Heart left ventricle (tissue), 16 donors: ENCODE measurements around the gene U2SURP. TPM values are rescaled to one million over a fixed set of nuclear protein-coding genes. Genes with fewer than 3 reads are reported as not detected.
A peak's percentile ranks its signal among the peaks of the same experiment; 100 is the strongest.

Source experiments
- ATAC-seq, 4 donors: fragments of 200-7000 bp; cut with Tn5 transposase; one replicate each; pipeline ENCODE4 v1.9.1; 2020 to 2022; ENCODE audit warnings: moderate library complexity in 4 of 4, mild to moderate bottlenecking in 3 of 4, moderate number of reproducible peaks in 1 of 4
- DNase-seq, 5 donors: peaks; one replicate each; pipeline ENCODE4 v3.0.0-alpha.2; 2020
- H3K27ac ChIP-seq, 12 donors: fragments of 200-600 bp; sonication (generic) in 4 of 12; one replicate each; pipeline versions ENCODE4 v1.5.0 to v1.8.0; 2016 to 2022; ENCODE audit warnings: mild to moderate bottlenecking in 2 of 12
- H3K27me3 ChIP-seq, 9 donors: fragments of 200-600 bp; sonication (generic) in 2 of 9; one replicate each; pipeline versions ENCODE4 v1.5.1 to v1.8.0; 2016 to 2022; ENCODE audit warnings: mild to moderate bottlenecking in 3 of 9
- H3K36me3 ChIP-seq, 9 donors: fragments of 200-600 bp; sonication (generic) in 2 of 9; one replicate each; pipeline versions ENCODE4 v1.5.0 to v1.8.0; 2018 to 2022; ENCODE audit warnings: mild to moderate bottlenecking in 2 of 9
- H3K4me1 ChIP-seq, 12 donors: fragments of 200-600 bp; sonication (generic) in 4 of 12; one replicate each; pipeline versions ENCODE4 v1.5.0 to v1.8.0; 2016 to 2022; ENCODE audit warnings: mild to moderate bottlenecking in 3 of 12
- H3K4me3 ChIP-seq, 12 donors: fragments of 200-600 bp; sonication (generic) in 4 of 12; one replicate each; pipeline versions ENCODE4 v1.5.0 to v1.8.0; 2017 to 2022; ENCODE audit warnings: mild to moderate bottlenecking in 9 of 12, moderate library complexity in 4 of 12
- H3K9me3 ChIP-seq, 12 donors: fragments of 200-600 bp; sonication (generic) in 4 of 12; one replicate each; pipeline versions ENCODE4 v1.5.0 to v1.8.0; 2016 to 2022; ENCODE audit warnings: mild to moderate bottlenecking in 1 of 12
- POLR2A ChIP-seq, 2 donors: fragments of 450-650 bp; IDR thresholded peaks; one replicate each; pipeline ENCODE4 v1.6.1; 2017; ENCODE audit warnings: antibody characterized with exemption in 2 of 2, mild to moderate bottlenecking in 2 of 2, moderate library complexity in 2 of 2
- WGBS, 4 donors: extraction: QIAGEN DNeasy Blood & Tissue Kit in 2 of 4; methylation state at CpG; one replicate each; pipeline versions ENCODE4 v1.1.5 to v1.1.7; 2013 to 2018; 5-methylcytosine and 5-hydroxymethylcytosine counted together
- intact Hi-C, 10 donors: fragments of 100-400 bp; cut with DNase I; formaldehyde crosslinking; loops; one replicate each; pipeline versions ENCODE4 v1.11.1 to v1.14.2; 2022
- polyA plus RNA-seq, 2 donors: library from polyadenylated mRNA; stranded (reverse); fragments of 200-250 nt; gene quantifications; one replicate each; pipeline ENCODE4 v1.2.3, GENCODE V29; 2013
- total RNA-seq, 9 donors: library from RNA; depleted of rRNA in 2 of 9; stranded (reverse); fragments of >200 nt in 2 of 9; fragmentation: NEBNext Ultra II Directional in 3 of 9; extraction: Animal tissue kit (Norgen Biotek cat#: 25700) in 3 of 9; gene quantifications; one replicate each; pipeline versions ENCODE4 v1.1.0 to v1.2.4, GENCODE V29; 2016 to 2023
- TF ChIP-seq, protein P1 (sequence below), 12 donors: fragments of 200-600 bp; sonication (generic) in 4 of 12; IDR thresholded peaks; one replicate each; pipeline versions ENCODE4 v1.5.0 to v1.8.0; 2018 to 2022; ENCODE audit warnings: antibody characterized with exemption in 12 of 12, mild to moderate bottlenecking in 5 of 12
- donor health status: ischemic (EF 13 %, LVEDD 7.1; RV severe dilation, severe dysfunction).
- donor health status: healthy with polysubstance abuse.
- donor health status: DM: no; HTN: yes; CAD: no.
- donor health status: DM: no; HTN: no; CAD: no.
- donor health status: ischemic (EF 25% LVEDD 6.9; RV normal size, moderate dysfunction).
- donor health status: ischemic (EF 25% LVEDD 5.7; RV mildly dilated, moderate dysfunction).
- donor health status: healthy.
- donor health status: DM: yes; HTN: yes; CAD: no.
- donor health status: ischemic (EF 35%, LVEDD 5.7; RV mildly dilated, moderate dysfunction).
- donor health status: nonischemic (EF 11% LVEDD 7.7; RV severe dilation, severe dysfunction).
- donor health status: DM: yes; HTN: yes; CAD: no.
- donor health status: PGD.
- donor health status: ischemic (EF 29% LVEDD 5.4; RV normal size, mild dysfunction).
- donor health status: nonischemic (EF 23%, LVEDD 6.1; RV moderate dilation, normal function).

Gene U2SURP
- total and polyA plus RNA-seq, 11 donors: 17.4 to 42.0 (median 33.1) TPM

DNA sequence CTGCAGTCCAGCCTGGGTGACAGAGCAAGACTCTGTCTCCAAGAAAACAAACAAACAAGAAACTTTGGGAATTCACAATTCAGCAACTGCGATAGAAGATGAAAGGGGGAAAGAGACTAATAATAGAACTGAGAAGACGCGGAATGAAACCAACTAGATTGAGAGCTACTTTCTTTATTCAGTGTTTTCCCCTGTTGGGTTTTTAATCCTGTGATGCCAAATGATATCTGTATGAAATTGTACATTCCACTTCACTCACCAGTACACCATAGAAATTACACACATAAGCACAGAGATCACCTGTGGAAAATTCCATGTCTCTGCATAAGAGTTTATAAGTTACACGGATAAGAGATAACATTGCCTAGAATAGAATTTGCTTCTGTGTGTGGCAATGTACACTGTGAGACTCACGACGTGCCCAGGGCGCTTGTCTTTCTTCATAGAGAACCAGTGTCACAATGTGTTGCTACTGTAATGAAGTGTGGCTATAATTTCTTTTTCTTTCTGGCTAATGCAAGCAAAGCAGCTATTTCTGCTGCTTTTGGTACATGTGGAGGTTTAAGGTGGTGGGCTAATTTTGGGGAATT, 100.5 kb downstream of the U2SURP start:
- WGBS, 4 donors: 55 to 63% (median 55%) methylated on average over 7 of the region's 7 CpGs
- no peak overlapping the region for H3K27ac ChIP-seq
- no peaks in the 10 kb centered on the region for H3K36me3 ChIP-seq
- H3K9me3 ChIP-seq: peaks cover 0 to 33% (median 18%) of the 10 kb centered on the region in 12 donors
- H3K4me1 ChIP-seq: peaks cover 0 to 5% (median 0%) of the 10 kb centered on the region in 12 donors
- H3K27me3 ChIP-seq: no peaks in the 10 kb centered on the region
- DNase-seq: no peak
- intact Hi-C loops: no loop called here
- peak in 3 of 4 donors; percentile 45 to 74 (median 46) for ATAC-seq
- H3K4me3 ChIP-seq: no peak overlapping the region
- TF ChIP-seq POLR2A (IDR thresholded peaks at IDR 0.05): no peak
- TF ChIP-seq, protein P1, sequence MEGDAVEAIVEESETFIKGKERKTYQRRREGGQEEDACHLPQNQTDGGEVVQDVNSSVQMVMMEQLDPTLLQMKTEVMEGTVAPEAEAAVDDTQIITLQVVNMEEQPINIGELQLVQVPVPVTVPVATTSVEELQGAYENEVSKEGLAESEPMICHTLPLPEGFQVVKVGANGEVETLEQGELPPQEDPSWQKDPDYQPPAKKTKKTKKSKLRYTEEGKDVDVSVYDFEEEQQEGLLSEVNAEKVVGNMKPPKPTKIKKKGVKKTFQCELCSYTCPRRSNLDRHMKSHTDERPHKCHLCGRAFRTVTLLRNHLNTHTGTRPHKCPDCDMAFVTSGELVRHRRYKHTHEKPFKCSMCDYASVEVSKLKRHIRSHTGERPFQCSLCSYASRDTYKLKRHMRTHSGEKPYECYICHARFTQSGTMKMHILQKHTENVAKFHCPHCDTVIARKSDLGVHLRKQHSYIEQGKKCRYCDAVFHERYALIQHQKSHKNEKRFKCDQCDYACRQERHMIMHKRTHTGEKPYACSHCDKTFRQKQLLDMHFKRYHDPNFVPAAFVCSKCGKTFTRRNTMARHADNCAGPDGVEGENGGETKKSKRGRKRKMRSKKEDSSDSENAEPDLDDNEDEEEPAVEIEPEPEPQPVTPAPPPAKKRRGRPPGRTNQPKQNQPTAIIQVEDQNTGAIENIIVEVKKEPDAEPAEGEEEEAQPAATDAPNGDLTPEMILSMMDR (IDR thresholded peaks at IDR 0.05): no peak

DNA sequence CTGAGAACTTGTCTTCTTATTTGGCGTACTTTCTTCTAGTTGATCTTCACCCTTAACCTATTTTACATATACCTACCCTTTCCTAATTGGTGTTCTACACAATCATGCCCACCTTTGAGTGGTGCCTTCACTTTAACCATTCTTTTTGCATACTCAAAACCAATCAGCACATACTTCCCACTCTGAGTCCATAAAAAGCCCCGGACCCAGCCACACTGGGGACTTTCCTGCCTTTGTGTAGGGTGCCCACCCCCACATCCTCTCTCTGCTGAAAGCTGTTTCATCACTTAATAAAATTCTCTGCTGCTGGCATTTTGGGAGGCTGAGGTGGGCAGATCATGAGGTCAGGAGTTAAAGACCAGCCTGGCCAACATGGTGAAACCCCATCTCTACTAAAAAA, 102.3 kb downstream of the U2SURP start:
- DNase-seq (no peak), ATAC-seq (no peak)
- no peak overlapping the region for H3K27ac ChIP-seq
- H3K36me3 ChIP-seq: no peaks in the 10 kb centered on the region
- WGBS, 4 donors: 70 to 78% (median 75%) methylated on average over 2 of the region's 2 CpGs
- no peaks in the 10 kb centered on the region for H3K27me3 ChIP-seq
- H3K9me3 ChIP-seq: peaks cover 0 to 32% (median 18%) of the 10 kb centered on the region in 12 donors
- H3K4me3 ChIP-seq: no peak overlapping the region
- peaks cover 0 to 5% (median 0%) of the 10 kb centered on the region in 12 donors for H3K4me1 ChIP-seq
- intact Hi-C loops: no loop called here
- no peak for TF ChIP-seq POLR2A (IDR thresholded peaks at IDR 0.05)
- TF ChIP-seq, protein P1 (IDR thresholded peaks at IDR 0.05): no peak

DNA sequence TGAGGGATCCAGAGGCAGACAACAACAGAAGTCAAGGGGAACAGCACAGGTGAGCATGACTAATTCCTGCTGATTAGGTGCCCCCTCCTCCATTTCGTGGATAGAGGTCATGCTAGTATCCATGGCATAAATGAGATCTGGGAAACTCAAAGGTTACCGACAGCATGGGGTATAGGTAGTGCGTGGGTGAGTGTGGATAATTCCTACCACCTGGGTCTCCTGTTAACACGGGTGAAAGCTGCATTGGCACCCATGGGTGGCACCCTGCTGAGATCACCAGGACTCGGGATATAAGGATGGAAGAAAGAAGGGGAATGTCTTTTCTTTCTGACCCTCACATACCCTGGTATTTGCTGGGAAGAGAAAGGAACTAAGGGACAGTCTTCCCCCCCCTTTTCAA, 103.8 kb downstream of the U2SURP start:
- Histone ChIP-seq H3K36me3 (no peaks in the 10 kb centered on the region), H3K27me3 (no peaks in the 10 kb centered on the region), H3K4me1 (peaks cover 0 to 5% (median 0%) of the 10 kb centered on the region in 12 donors), H3K4me3 (no peak overlapping the region), H3K9me3 (peaks cover 0 to 32% (median 18%) of the 10 kb centered on the region in 12 donors), H3K27ac (no peak overlapping the region)
- intact Hi-C loops: no loop called here
- no peak for DNase-seq
- TF ChIP-seq, protein P1 (IDR thresholded peaks at IDR 0.05): no peak
- no peak for TF ChIP-seq POLR2A (IDR thresholded peaks at IDR 0.05)
- ATAC-seq: no peak
- 75 to 86% (median 82%) methylated on average over 5 of the region's 5 CpGs for WGBS, 4 donors

DNA sequence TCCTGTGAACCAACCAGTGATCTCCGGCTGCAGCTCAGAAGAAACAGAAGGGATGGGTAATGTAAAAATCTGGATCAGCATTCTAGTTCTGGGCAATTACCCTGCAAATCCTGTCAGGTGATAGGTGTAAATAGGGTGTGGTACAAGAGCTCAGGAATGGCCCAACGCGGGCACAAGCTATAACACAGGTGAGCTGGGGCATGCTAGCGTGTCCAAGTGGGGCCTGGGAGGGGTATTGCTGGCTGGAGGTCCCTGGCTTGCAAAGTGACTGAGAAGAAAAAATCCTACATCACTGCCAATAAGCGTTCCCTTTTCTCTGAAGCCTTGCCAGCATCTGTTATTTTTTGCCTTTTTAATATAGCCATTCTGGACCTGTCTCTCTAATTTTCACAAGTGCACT, 108.5 kb downstream of the U2SURP start:
- no peaks in the 10 kb centered on the region for H3K36me3 ChIP-seq
- DNase-seq (no peak), ATAC-seq (no peak)
- H3K9me3 ChIP-seq: peaks cover 0 to 23% (median 10%) of the 10 kb centered on the region in 12 donors
- H3K27me3 ChIP-seq: no peaks in the 10 kb centered on the region
- H3K4me1 ChIP-seq: no peaks in the 10 kb centered on the region
- no peak overlapping the region for H3K27ac ChIP-seq
- intact Hi-C loops: loop anchor here in 3 of 10 donors (10.0 kb wide), 2 partner anchors 565 to 855 kb away; no protein-coding TSS in a partner anchor
- WGBS, 4 donors: 79 to 85% (median 82%) methylated on average over 5 of the region's 5 CpGs
- no peak for TF ChIP-seq POLR2A (IDR thresholded peaks at IDR 0.05)
- TF ChIP-seq, protein P1 (IDR thresholded peaks at IDR 0.05): no peak
- H3K4me3 ChIP-seq: no peak overlapping the region

Other genes starting within 250 kb of the U2SURP start
- gene PCOLCE2, start 112.5 kb upstream of the U2SURP start, total RNA-seq: 100 to 1,000 TPM in 2 of 9 donors, 10 to 100 TPM in 7; 49.2 to 152 (median 70.7) TPM
- gene PCOLCE2, start 112.5 kb upstream of the U2SURP start, polyA plus RNA-seq: 10 to 100 TPM; 47.5 to 60.1 TPM
- 10 to 100 TPM; 11.0 to 20.5 (median 14.7) TPM for gene PAQR9, start 37.9 kb upstream of the U2SURP start, total RNA-seq
- gene PAQR9, start 37.9 kb upstream of the U2SURP start, polyA plus RNA-seq: 1 to 10 TPM; 5.0 to 7.8 TPM
- 1 to 10 TPM; 1.3 to 8.7 (median 2.4) TPM for gene CHST2, start 118.2 kb downstream of the U2SURP start, total RNA-seq
- 1 to 10 TPM in 1 of 2 donors, under 1 TPM in 1; 0.84 to 2.8 TPM for gene CHST2, start 118.2 kb downstream of the U2SURP start, polyA plus RNA-seq